ENCODE results near the gene BRME1.

BRME1 gene

GRCh38 chr19:13873834-13874515 is 31.9 kb downstream of the BRME1 start:
- TF ChIP-seq POLR2AphosphoS5 (IDR thresholded peaks at IDR 0.05; ENCODE audit: low read depth, low read length) (no peak), POLR2A (IDR thresholded peaks at IDR 0.05; ENCODE audit: low read depth, low read length) (no peak), TAF1 (IDR thresholded peaks at IDR 0.05; ENCODE audit: borderline replicate concordance, low read depth, low read length) (no peak)
- DNase-seq (ENCODE audit: insufficient read length): peak; percentile 13
- FAIRE-seq: no peak

DNA sequence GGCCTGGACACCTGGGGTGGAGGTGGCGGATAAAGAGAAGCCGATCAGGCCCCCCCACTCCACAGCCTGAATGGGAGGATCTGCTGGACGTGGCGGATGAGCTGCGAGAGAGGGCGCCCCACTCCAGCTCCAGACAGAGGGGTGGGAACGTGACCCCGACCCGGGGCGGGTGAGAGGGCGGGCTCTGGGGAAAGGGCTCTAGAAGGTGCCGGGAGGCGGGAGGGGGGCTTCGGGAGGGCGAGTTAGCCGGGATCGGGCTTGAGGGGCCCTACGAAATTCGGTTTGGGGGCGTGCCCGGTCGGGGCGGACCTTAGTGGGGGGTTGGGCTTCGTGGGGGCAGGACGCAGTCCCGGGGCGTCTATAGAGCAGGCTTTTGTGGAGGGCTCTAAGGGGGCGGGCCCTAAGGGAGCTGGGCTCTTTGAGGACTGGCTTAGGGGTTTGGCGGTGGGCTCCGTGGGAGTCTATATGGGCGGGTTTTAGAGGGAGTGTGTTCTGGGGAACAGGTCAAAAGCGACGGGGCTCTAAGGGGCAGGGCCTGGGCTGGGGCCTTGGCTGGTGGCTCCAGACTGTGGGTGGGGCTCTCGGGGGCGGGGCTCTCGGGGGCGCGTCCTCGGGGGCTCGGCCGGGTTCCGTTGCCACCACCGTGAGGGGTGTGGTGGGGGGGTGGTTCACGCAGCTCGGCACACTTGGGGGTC is 33.1 kb downstream of the BRME1 start:
- FAIRE-seq (no peak), DNase-seq (ENCODE audit: insufficient read length) (no peak)
- no peak for TF ChIP-seq POLR2AphosphoS5 (IDR thresholded peaks at IDR 0.05; ENCODE audit: low read depth, low read length)
- no peak for TF ChIP-seq TAF1 (IDR thresholded peaks at IDR 0.05; ENCODE audit: borderline replicate concordance, low read depth, low read length)
- no peak for TF ChIP-seq POLR2A (IDR thresholded peaks at IDR 0.05; ENCODE audit: low read depth, low read length)

- DNase-seq (ENCODE audit: insufficient read length) (no peak), FAIRE-seq (no peak)
- TF ChIP-seq POLR2AphosphoS5 (IDR thresholded peaks at IDR 0.05; ENCODE audit: low read depth, low read length) (no peak), POLR2A (IDR thresholded peaks at IDR 0.05; ENCODE audit: low read depth, low read length) (no peak), TAF1 (IDR thresholded peaks at IDR 0.05; ENCODE audit: borderline replicate concordance, low read depth, low read length) (no peak)
These were observed 33.6 kb downstream of the BRME1 start for GRCh38 chr19:13872339-13872694.

- no peak for FAIRE-seq
- TF ChIP-seq POLR2A (IDR thresholded peaks at IDR 0.05; ENCODE audit: low read depth, low read length) (no peak), POLR2AphosphoS5 (IDR thresholded peaks at IDR 0.05; ENCODE audit: low read depth, low read length) (no peak), TAF1 (IDR thresholded peaks at IDR 0.05; ENCODE audit: borderline replicate concordance, low read depth, low read length) (no peak)
- DNase-seq (ENCODE audit: insufficient read length): no peak
These were observed 35.0 kb downstream of the BRME1 start for GRCh38 chr19:13870873-13871272.

DNA sequence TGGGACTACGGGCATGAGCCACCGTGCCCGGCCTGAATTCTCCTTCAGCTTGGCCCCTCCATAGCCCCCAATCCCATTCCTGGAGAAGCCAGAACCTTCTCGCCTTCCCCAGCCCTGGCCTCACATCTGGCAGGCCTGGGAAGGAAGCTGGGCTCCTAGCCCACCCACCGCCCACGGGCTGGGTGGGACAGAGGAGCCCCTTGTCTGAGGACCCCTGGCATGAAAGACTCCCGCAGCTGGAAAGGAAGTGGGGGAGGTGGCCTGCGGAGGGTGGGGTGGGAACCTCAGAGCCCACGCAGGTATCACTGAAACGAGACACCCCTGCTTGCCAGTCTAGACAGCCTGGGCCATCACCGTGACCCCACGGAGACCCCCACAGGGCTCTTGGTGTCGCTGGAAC is 36.6 kb downstream of the BRME1 start:
- TF ChIP-seq TAF1 (IDR thresholded peaks at IDR 0.05; ENCODE audit: borderline replicate concordance, low read depth, low read length) (no peak), POLR2A (IDR thresholded peaks at IDR 0.05; ENCODE audit: low read depth, low read length) (no peak), POLR2AphosphoS5 (IDR thresholded peaks at IDR 0.05; ENCODE audit: low read depth, low read length) (no peak)
- FAIRE-seq: no peak
- DNase-seq (ENCODE audit: insufficient read length): no peak

GRCh38 chr19:13868663-13869062 is 37.3 kb downstream of the BRME1 start:
- TF ChIP-seq TAF1 (IDR thresholded peaks at IDR 0.05; ENCODE audit: borderline replicate concordance, low read depth, low read length): no peak
- TF ChIP-seq POLR2AphosphoS5 (IDR thresholded peaks at IDR 0.05; ENCODE audit: low read depth, low read length): no peak
- no peak for TF ChIP-seq POLR2A (IDR thresholded peaks at IDR 0.05; ENCODE audit: low read depth, low read length)
- DNase-seq (ENCODE audit: insufficient read length) (no peak), FAIRE-seq (no peak)

DNA sequence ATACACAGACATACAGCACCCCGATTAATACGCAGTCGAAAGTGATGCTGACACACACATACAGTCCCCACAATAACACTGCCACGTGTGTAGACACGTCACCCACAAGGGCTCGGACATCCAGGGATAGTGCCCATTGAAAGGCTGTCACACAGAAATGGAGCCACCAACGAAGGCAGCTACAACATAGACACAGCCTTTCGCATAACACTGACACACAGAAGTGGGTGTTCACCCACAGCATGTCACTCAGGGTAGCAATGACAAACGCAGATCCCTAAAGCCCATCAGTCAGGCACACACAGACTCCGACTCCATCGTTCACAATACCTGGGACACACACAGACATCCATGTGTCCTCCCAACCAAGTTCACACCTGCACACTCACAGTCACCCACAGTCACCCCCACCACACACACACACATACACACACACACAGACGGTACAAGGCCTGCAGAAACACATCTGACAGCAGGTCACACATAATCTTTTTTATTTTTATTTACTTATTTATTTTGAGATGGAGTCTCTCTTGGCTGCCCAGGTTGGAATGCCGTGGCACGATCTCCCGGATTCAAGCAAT is 39.4 kb downstream of the BRME1 start:
- no peak for TF ChIP-seq TAF1 (IDR thresholded peaks at IDR 0.05; ENCODE audit: borderline replicate concordance, low read depth, low read length)
- no peak for TF ChIP-seq POLR2AphosphoS5 (IDR thresholded peaks at IDR 0.05; ENCODE audit: low read depth, low read length)
- no peak for TF ChIP-seq POLR2A (IDR thresholded peaks at IDR 0.05; ENCODE audit: low read depth, low read length)
- FAIRE-seq (no peak), DNase-seq (ENCODE audit: insufficient read length) (no peak)

GRCh38 chr19:13865571-13866462 is 40.1 kb downstream of the BRME1 start:
- FAIRE-seq (no peak), DNase-seq (ENCODE audit: insufficient read length) (no peak)
- TF ChIP-seq POLR2AphosphoS5 (IDR thresholded peaks at IDR 0.05; ENCODE audit: low read depth, low read length): no peak
- TF ChIP-seq POLR2A (IDR thresholded peaks at IDR 0.05; ENCODE audit: low read depth, low read length): no peak
- no peak for TF ChIP-seq TAF1 (IDR thresholded peaks at IDR 0.05; ENCODE audit: borderline replicate concordance, low read depth, low read length)

DNA sequence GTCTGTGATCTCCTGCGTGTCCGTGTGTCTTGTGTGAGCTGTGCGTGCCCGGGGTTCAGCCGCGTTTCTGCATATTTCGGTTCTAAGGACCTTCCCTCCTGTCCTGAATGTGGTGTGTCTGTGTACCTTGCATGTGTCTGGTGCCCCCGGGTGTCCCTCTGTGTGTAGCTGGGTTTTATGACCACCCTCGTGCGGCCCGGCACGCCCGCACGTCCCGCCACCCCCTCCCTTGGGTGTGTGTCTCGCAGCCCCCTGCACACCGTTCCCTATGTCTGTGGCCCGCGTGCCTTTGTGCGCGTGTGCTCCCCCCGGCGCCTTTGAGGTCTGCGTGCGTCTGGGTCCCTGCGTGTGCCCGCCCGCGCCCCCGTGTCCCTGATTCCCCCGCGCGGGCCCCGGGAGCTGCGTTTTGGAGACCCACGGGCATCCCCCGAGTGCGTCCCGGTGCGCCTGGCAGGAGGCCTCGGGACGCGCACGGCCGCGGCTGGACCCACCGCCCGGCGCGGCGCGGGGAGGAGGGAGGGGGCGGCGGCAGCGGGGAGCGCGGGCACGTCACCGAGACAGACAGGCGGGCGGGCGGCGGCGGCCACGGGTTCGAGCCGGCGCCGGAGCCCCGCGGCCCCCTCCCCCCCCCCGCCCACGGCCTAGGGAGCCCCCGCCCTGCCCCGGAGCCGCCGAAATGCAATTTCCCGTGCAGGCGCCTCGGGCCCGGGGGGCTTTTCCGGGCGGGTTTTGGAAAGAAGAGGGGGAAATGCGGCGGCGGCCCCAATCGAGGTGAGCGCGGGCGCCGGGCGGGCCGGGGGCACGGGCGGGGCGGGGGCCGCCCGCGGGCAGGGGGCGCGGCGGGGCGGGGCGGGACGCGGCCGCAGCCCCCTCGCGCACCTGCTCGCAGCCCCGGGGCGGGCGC is 41.0 kb downstream of the BRME1 start:
- DNase-seq (ENCODE audit: insufficient read length) (no peak), FAIRE-seq (no peak)
- TF ChIP-seq POLR2AphosphoS5 (IDR thresholded peaks at IDR 0.05; ENCODE audit: low read depth, low read length) (no peak), TAF1 (IDR thresholded peaks at IDR 0.05; ENCODE audit: borderline replicate concordance, low read depth, low read length) (no peak), POLR2A (IDR thresholded peaks at IDR 0.05; ENCODE audit: low read depth, low read length) (no peak)

GRCh38 chr19:13864046-13864666 is 41.8 kb downstream of the BRME1 start:
- no peak for TF ChIP-seq POLR2A (IDR thresholded peaks at IDR 0.05; ENCODE audit: low read depth, low read length)
- TF ChIP-seq POLR2AphosphoS5 (IDR thresholded peaks at IDR 0.05; ENCODE audit: low read depth, low read length): no peak
- no peak for TF ChIP-seq TAF1 (IDR thresholded peaks at IDR 0.05; ENCODE audit: borderline replicate concordance, low read depth, low read length)
- DNase-seq (ENCODE audit: insufficient read length) (no peak), FAIRE-seq (no peak)

All from GM12892 (cell line).